Left renal cortex interstitium (tissue), 4 donors: ENCODE results near the gene PROK1. TPM values are rescaled to one million over a fixed set of nuclear protein-coding genes. Genes with fewer than 3 reads are reported as not detected.

Source experiments
- polyA plus RNA-seq, 4 donors: library from polyadenylated mRNA; unstranded; fragments of 120-200 nt; gene quantifications; one replicate each; pipeline ENCODE4 v1.2.1, GENCODE V29; 2013; ENCODE audit not compliant: insufficient read length in 4 of 4

The PROK1 gene
- polyA plus RNA-seq, 4 donors = 0.13 to 0.96 (median 0.41) TPM

Other genes with a start within 250 kb of the PROK1 start
- 1 to 10 TPM; 4.6 to 7.3 (median 6.3) TPM for gene KCNC4, start 240.8 kb upstream of the PROK1 start, polyA plus RNA-seq
- gene RBM15, start 111.8 kb upstream of the PROK1 start, polyA plus RNA-seq = 10 to 100 TPM in 3 of 4 donors, 1 to 10 TPM in 1; 9.6 to 15.0 (median 11.5) TPM
- 100 to 1,000 TPM in 1 of 4 donors, 10 to 100 TPM in 3; 59.4 to 116 (median 82.1) TPM for gene SLC16A4, start 60.1 kb upstream of the PROK1 start, polyA plus RNA-seq
- 100 to 1,000 TPM; 258 to 299 (median 274) TPM for gene LAMTOR5, start 43.5 kb upstream of the PROK1 start, polyA plus RNA-seq
- gene KCNA10, start 68.0 kb downstream of the PROK1 start, polyA plus RNA-seq = not detected
- gene KCNA2, start 155.2 kb downstream of the PROK1 start, polyA plus RNA-seq = under 1 TPM; 0.34 to 0.46 (median 0.40) TPM
- gene KCNA3, start 223.8 kb downstream of the PROK1 start, polyA plus RNA-seq = under 1 TPM; 0.14 to 0.17 (median 0.15) TPM